GM23338 (cell line): ENCODE measurements around the gene PRPF39. TPM values are rescaled to one million over a fixed set of nuclear protein-coding genes. Genes with fewer than 3 reads are reported as not detected.

Source experiments
- ATAC-seq: fragments of 200-7000 bp; cut with Tn5 transposase; 3 replicates; pipeline ENCODE4 v1.9.1; 2020
- DNase-seq: peaks from one replicate; pipeline ENCODE4 v3.0.0-alpha.2; 2015; ENCODE audit warnings: low spot score
- H2AFZ ChIP-seq: fragments of 200-600 bp; sonication (generic); 2 replicates; pipeline ENCODE4 v1.8.0; 2016; ENCODE audit warnings: antibody characterized with exemption, mild to moderate bottlenecking, moderate library complexity
- H3F3A ChIP-seq: fragments of 200-600 bp; sonication (generic); replicated peaks from 2 replicates; pipeline ENCODE4 v1.8.0; 2017; ENCODE audit warnings: antibody characterized with exemption, mixed run types, low read depth
- H3K27ac ChIP-seq: fragments of 200-600 bp; sonication (generic); 2 replicates; pipeline ENCODE4 v1.6.1; 2016; ENCODE audit warnings: low read depth
- H3K27me3 ChIP-seq: fragments of 200-600 bp; sonication (generic); 2 replicates; pipeline ENCODE4 v1.8.0; 2016; ENCODE audit warnings: mild to moderate bottlenecking, mixed run types, moderate library complexity; ENCODE audit not compliant: insufficient read depth
- H3K36me3 ChIP-seq: fragments of 200-600 bp; sonication (generic); 2 replicates; pipeline ENCODE4 v1.8.0; 2016; ENCODE audit warnings: mild to moderate bottlenecking; ENCODE audit not compliant: insufficient read depth
- H3K4me1 ChIP-seq: fragments of 200-600 bp; sonication (generic); 2 replicates; pipeline ENCODE4 v1.8.0; 2016; ENCODE audit warnings: mild to moderate bottlenecking, moderate library complexity; ENCODE audit not compliant: insufficient read depth
- H3K4me2 ChIP-seq: fragments of 200-600 bp; sonication (generic); 2 replicates; pipeline ENCODE4 v1.7.1; 2017; ENCODE audit warnings: mixed run types
- H3K4me3 ChIP-seq: fragments of 200-600 bp; sonication (generic); 2 replicates; pipeline ENCODE4 v1.6.1; 2016; ENCODE audit warnings: mixed run types
- H3K79me2 ChIP-seq: fragments of 200-600 bp; sonication (generic); replicated peaks from 2 replicates; pipeline ENCODE4 v1.8.0; 2017; ENCODE audit warnings: mild to moderate bottlenecking; ENCODE audit not compliant: insufficient read depth
- H3K9me2 ChIP-seq: fragments of 200-600 bp; sonication (generic); 2 replicates; pipeline ENCODE4 v1.8.0; 2017; ENCODE audit not compliant: insufficient read depth
- H4K20me1 ChIP-seq: fragments of 200-600 bp; sonication (generic); replicated peaks from 2 replicates; pipeline ENCODE4 v1.8.0; 2017; ENCODE audit warnings: mild to moderate bottlenecking; ENCODE audit not compliant: insufficient read depth
- H3K27ac Mint-ChIP-seq: 2 replicates; pipeline ENCODE4 v1.8.0; 2020; ENCODE audit warnings: inconsistent platforms, mild to moderate bottlenecking, moderate library complexity, mixed read lengths
- H3K27me3 Mint-ChIP-seq: 3 replicates; pipeline ENCODE4 v1.8.0; 2022; ENCODE audit warnings: low read depth, mild to moderate bottlenecking, moderate library complexity, mixed read lengths, inconsistent platforms; ENCODE audit not compliant: insufficient read depth, poor library complexity
- H3K36me3 Mint-ChIP-seq: 3 replicates; pipeline ENCODE4 v1.8.0; 2021; ENCODE audit warnings: low read depth, mild to moderate bottlenecking, inconsistent platforms, moderate library complexity, mixed read lengths
- H3K4me1 Mint-ChIP-seq: 3 replicates; pipeline ENCODE4 v1.8.0; 2020; ENCODE audit warnings: mild to moderate bottlenecking, inconsistent platforms, mixed read lengths
- H3K4me3 Mint-ChIP-seq: 3 replicates; pipeline ENCODE4 v1.8.0; 2021; ENCODE audit warnings: moderate library complexity, mild to moderate bottlenecking, inconsistent platforms, mixed read lengths
- H3K9me3 Mint-ChIP-seq: 3 replicates; pipeline ENCODE4 v1.8.0; 2020; ENCODE audit warnings: moderate library complexity, mild to moderate bottlenecking, inconsistent platforms, mixed read lengths
- CREB1 ChIP-seq: fragments of 250-450 bp; sonication (Bioruptor Pico); IDR thresholded peaks from 2 replicates; pipeline ENCODE4 v1.5.0; 2020; ENCODE audit warnings: low read depth, mild to moderate bottlenecking, moderate library complexity
- CTCF ChIP-seq, 2 experiments: fragments of 200-600 bp in 1 of 2; sonication (generic) in 1 of 2; conservative IDR thresholded peaks; 2 replicates each; pipeline versions ENCODE4 v1.5.1 to v1.6.1; 2016 to 2017; ENCODE audit warnings: antibody characterized with exemption in 2 of 2, low read depth in 2 of 2, mild to moderate bottlenecking in 2 of 2, moderate library complexity in 1 of 2
- EZH2 ChIP-seq: fragments of 200-600 bp; sonication (generic); IDR thresholded peaks from one replicate; pipeline ENCODE4 v1.8.0; 2017; ENCODE audit warnings: antibody characterized with exemption, mild to moderate bottlenecking, low read depth; ENCODE audit not compliant: unreplicated experiment
- EZH2phosphoT487 ChIP-seq: fragments of 200-600 bp; sonication (generic); IDR thresholded peaks from one replicate; pipeline ENCODE4 v1.8.1; 2018; ENCODE audit warnings: antibody characterized with exemption; ENCODE audit not compliant: unreplicated experiment
- JUNB ChIP-seq: IDR thresholded peaks from one replicate; pipeline ENCODE4 v1.6.1; 2016; ENCODE audit warnings: antibody characterized with exemption; ENCODE audit not compliant: unreplicated experiment
- NANOG ChIP-seq: IDR thresholded peaks from 2 replicates; pipeline ENCODE4 v1.6.1; 2016; ENCODE audit warnings: antibody characterized with exemption, borderline replicate concordance
- POLR2AphosphoS5 ChIP-seq: IDR thresholded peaks from 2 replicates; pipeline ENCODE4 v1.6.1; 2016; ENCODE audit warnings: antibody characterized with exemption, low read depth
- REST ChIP-seq: IDR thresholded peaks from one replicate; pipeline ENCODE4 v1.6.1; 2018; ENCODE audit warnings: antibody characterized with exemption; ENCODE audit not compliant: unreplicated experiment
- STAT1 ChIP-seq: IDR thresholded peaks from one replicate; pipeline ENCODE4 v1.6.1; 2016; ENCODE audit warnings: antibody characterized with exemption; ENCODE audit not compliant: unreplicated experiment
- ZNF114 ChIP-seq: fragments of 250-450 bp; sonication (Bioruptor Pico); IDR thresholded peaks from 2 replicates; pipeline ENCODE4 v1.5.0; 2020; ENCODE audit warnings: mild to moderate bottlenecking, moderate library complexity
- ZNF331 ChIP-seq: fragments of 250-450 bp; sonication (Bioruptor Pico); IDR thresholded peaks from 2 replicates; pipeline ENCODE4 v1.5.0; 2020; ENCODE audit warnings: low read depth, mild to moderate bottlenecking, moderate library complexity
- ZNF462 ChIP-seq: fragments of 250-450 bp; sonication (Bioruptor Pico); IDR thresholded peaks from 2 replicates; pipeline ENCODE4 v1.5.0; 2020; ENCODE audit warnings: mild to moderate bottlenecking, moderate library complexity
- polyA plus RNA-seq: library from polyadenylated mRNA; unstranded; fragments of >200 nt; fragmentation: Nextera tagmentation; extraction: Ambion mirVana; gene quantifications from 2 replicates; pipeline ENCODE4 v1.2.1, GENCODE V29; 2016
- total RNA-seq: library from RNA; depleted of rRNA; stranded (reverse); fragments of >200 nt; shearing (Covaris generic); gene quantifications from 2 replicates; pipeline ENCODE4 v1.2.3, GENCODE V29; 2014
- TF ChIP-seq, protein P1 (sequence below): IDR thresholded peaks from 2 replicates; pipeline ENCODE4 v1.6.1; 2016; ENCODE audit warnings: antibody characterized with exemption

Gene PRPF39
- total and polyA plus RNA-seq, 2 experiments from 2014 or later: 30.7 to 56.9 TPM

GRCh38 chr14:45073231-45073879 is 10.6 kb upstream of the PRPF39 start:
- H3K4me1 ChIP-seq: peaks cover 10% of the 10 kb centered on the region; the same call in 1 of the 2 replicates
- Mint-ChIP-seq H3K36me3 (peaks cover 5% of the 10 kb centered on the region; the same call in 1 of the 3 replicates), H3K4me1 (peaks cover 5% of the 10 kb centered on the region)

More at GRCh38 chr14:45073231-45073879, 10.6 kb upstream of the PRPF39 start:
- Histone ChIP-seq H3K79me2 (no peaks in the 10 kb centered on the region), H3K9me2 (no peaks in the 10 kb centered on the region), H4K20me1 (no peaks in the 10 kb centered on the region), H3K4me3 (no peak overlapping the region), H3K27me3 (no peaks in the 10 kb centered on the region), H3K4me2 (no peak overlapping the region), H2AFZ (no peak overlapping the region), H3K27ac (no peak overlapping the region), H3F3A (no peaks in the 10 kb centered on the region), H3K36me3 (no peaks in the 10 kb centered on the region)
- Mint-ChIP-seq H3K27ac (no peak overlapping the region), H3K4me3 (no peak overlapping the region), H3K27me3 (no peaks in the 10 kb centered on the region), H3K9me3 (no peaks in the 10 kb centered on the region)
- TF ChIP-seq ZNF114 (no peak), ZNF462 (CRISPR knock-in tag) (no peak), CREB1 (no peak), STAT1 (no peak), JUNB (no peak), CTCF (conservative IDR thresholded peaks at IDR 0.05; ENCODE audit: low read depth in 2 of 2) (no peak), POLR2AphosphoS5 (no peak), NANOG (no peak), EZH2phosphoT487 (no peak), EZH2 (no peak), ZNF331 (no peak), REST (no peak)
- TF ChIP-seq, protein P1, sequence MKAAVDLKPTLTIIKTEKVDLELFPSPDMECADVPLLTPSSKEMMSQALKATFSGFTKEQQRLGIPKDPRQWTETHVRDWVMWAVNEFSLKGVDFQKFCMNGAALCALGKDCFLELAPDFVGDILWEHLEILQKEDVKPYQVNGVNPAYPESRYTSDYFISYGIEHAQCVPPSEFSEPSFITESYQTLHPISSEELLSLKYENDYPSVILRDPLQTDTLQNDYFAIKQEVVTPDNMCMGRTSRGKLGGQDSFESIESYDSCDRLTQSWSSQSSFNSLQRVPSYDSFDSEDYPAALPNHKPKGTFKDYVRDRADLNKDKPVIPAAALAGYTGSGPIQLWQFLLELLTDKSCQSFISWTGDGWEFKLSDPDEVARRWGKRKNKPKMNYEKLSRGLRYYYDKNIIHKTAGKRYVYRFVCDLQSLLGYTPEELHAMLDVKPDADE: no peak
- DNase-seq (no peak), ATAC-seq (no peak)
